OCI-LY1 (cell line): Measurements from ENCODE around the gene TNNI3.

Experiments used
- CTCF ChIP-seq: fragments of 200-600 bp; sonication (generic), shearing (Covaris generic); IDR thresholded peaks from 2 replicates; pipeline ENCODE4 v1.5.1; 2017; ENCODE audit warnings: mild to moderate bottlenecking, antibody characterized with exemption, low read length, moderate library complexity, mixed read lengths
- EZH2 ChIP-seq: fragments of 200-600 bp; sonication (generic), shearing (Covaris generic); IDR thresholded peaks from 2 replicates; pipeline ENCODE4 v1.8.0; 2017; ENCODE audit warnings: borderline replicate concordance, mixed run types, mild to moderate bottlenecking, antibody characterized with exemption, low read length, moderate library complexity, mixed read lengths

GRCh38 chr19:55158848-55159749, 1.6 kb upstream of the TNNI3 start:
- TF ChIP-seq CTCF (no peak), EZH2 (no peak)
